Endothelial cell (in vitro differentiated cells): ENCODE measurements around the gene NTN5. TPM values are rescaled to one million over a fixed set of nuclear protein-coding genes. Genes with fewer than 3 reads are reported as not detected.
A peak's percentile ranks its signal among the peaks of the same experiment; 100 is the strongest.

Experiments used
- DNase-seq: peaks from one replicate; pipeline ENCODE4 v3.0.0; 2021; ENCODE audit warnings: low spot score
- H3K27ac Mint-ChIP-seq: one replicate; pipeline ENCODE4 v1.8.0; 2021; ENCODE audit warnings: mixed read lengths, inconsistent platforms; ENCODE audit not compliant: unreplicated experiment
- H3K27me3 Mint-ChIP-seq: one replicate; pipeline ENCODE4 v1.8.0; 2021; ENCODE audit warnings: mild to moderate bottlenecking, moderate library complexity, mixed read lengths, inconsistent platforms; ENCODE audit not compliant: unreplicated experiment
- H3K36me3 Mint-ChIP-seq: one replicate; pipeline ENCODE4 v1.8.0; 2021; ENCODE audit warnings: mild to moderate bottlenecking, low read depth, mixed read lengths, inconsistent platforms; ENCODE audit not compliant: unreplicated experiment
- H3K4me1 Mint-ChIP-seq: one replicate; pipeline ENCODE4 v1.8.0; 2021; ENCODE audit warnings: mild to moderate bottlenecking, mixed read lengths, inconsistent platforms; ENCODE audit not compliant: unreplicated experiment
- H3K4me3 Mint-ChIP-seq: one replicate; pipeline ENCODE4 v1.8.0; 2021; ENCODE audit warnings: mild to moderate bottlenecking, mixed read lengths, inconsistent platforms; ENCODE audit not compliant: unreplicated experiment
- H3K9me3 Mint-ChIP-seq: one replicate; pipeline ENCODE4 v1.8.0; 2021; ENCODE audit warnings: mixed read lengths, inconsistent platforms; ENCODE audit not compliant: unreplicated experiment
- long read RNA-seq: library from polyadenylated mRNA; unstranded; transcript quantifications from one replicate; pipeline ENCODE4 v2.0.0, GENCODE V29; 2020; ENCODE audit not compliant: unreplicated experiment
- total RNA-seq: library from RNA; stranded (reverse); fragmentation: NEBNext Ultra II Directional; extraction: Animal tissue kit (Norgen Biotek cat#: 25700); gene quantifications from one replicate; pipeline ENCODE4 v1.2.1, GENCODE V29; 2021; ENCODE audit not compliant: unreplicated experiment
- TF ChIP-seq, protein P1 (sequence below): fragments of 200-600 bp; sonication (generic); IDR thresholded peaks from one replicate; pipeline ENCODE4 v1.5.0; 2021; ENCODE audit warnings: antibody characterized with exemption; ENCODE audit not compliant: unreplicated experiment

The NTN5 gene, protein sequence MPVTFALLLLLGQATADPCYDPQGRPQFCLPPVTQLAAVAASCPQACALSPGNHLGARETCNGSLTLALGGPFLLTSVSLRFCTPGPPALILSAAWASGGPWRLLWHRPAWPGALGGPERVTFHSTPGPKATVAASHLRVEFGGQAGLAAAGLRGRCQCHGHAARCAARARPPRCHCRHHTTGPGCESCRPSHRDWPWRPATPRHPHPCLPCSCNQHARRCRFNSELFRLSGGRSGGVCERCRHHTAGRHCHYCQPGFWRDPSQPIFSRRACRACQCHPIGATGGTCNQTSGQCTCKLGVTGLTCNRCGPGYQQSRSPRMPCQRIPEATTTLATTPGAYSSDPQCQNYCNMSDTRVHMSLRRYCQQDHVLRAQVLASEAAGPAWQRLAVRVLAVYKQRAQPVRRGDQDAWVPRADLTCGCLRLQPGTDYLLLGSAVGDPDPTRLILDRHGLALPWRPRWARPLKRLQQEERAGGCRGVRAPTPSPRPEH
- total RNA-seq: 0.21 TPM
- long read RNA-seq: 0 reads

DNA sequence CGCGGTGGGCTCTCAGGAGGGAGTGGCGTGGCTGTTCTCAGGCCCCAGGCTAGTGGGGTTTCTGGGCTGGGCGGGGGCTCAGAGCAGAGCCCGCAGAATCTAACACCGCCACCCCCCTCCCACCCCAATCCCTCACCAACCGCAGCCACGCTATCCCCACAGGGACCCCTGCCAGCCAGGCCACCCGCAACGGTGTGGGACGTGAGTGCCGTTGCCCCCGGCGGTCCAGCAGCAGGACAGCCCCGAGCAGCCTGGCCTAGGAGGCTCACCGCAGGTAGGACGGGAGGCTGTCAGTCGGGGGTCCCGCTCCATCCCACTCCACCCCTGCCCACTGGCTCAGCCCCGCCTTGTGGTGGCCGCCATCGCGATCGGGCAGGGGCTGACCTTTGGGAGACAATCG lies at the start of gene NTN5:
TSS of gene NTN5 (minus strand) at position 24 of the 400 bp plus-strand sequence. CDS start 2,031 bp downstream, outside the sequence.
- no peaks in the 10 kb centered on the region for H3K9me3 Mint-ChIP-seq
- peaks cover 14% of the 10 kb centered on the region for H3K27me3 Mint-ChIP-seq
- no peak within 1 kb of the TSS for H3K27ac Mint-ChIP-seq
- peaks cover 5% of the 10 kb centered on the region for H3K36me3 Mint-ChIP-seq
- peaks cover 4% of the 10 kb centered on the region for H3K4me1 Mint-ChIP-seq
- no peak for DNase-seq
- no peak within 1 kb of the TSS for H3K4me3 Mint-ChIP-seq
- TF ChIP-seq, protein P1, sequence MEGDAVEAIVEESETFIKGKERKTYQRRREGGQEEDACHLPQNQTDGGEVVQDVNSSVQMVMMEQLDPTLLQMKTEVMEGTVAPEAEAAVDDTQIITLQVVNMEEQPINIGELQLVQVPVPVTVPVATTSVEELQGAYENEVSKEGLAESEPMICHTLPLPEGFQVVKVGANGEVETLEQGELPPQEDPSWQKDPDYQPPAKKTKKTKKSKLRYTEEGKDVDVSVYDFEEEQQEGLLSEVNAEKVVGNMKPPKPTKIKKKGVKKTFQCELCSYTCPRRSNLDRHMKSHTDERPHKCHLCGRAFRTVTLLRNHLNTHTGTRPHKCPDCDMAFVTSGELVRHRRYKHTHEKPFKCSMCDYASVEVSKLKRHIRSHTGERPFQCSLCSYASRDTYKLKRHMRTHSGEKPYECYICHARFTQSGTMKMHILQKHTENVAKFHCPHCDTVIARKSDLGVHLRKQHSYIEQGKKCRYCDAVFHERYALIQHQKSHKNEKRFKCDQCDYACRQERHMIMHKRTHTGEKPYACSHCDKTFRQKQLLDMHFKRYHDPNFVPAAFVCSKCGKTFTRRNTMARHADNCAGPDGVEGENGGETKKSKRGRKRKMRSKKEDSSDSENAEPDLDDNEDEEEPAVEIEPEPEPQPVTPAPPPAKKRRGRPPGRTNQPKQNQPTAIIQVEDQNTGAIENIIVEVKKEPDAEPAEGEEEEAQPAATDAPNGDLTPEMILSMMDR: no peak

DNA sequence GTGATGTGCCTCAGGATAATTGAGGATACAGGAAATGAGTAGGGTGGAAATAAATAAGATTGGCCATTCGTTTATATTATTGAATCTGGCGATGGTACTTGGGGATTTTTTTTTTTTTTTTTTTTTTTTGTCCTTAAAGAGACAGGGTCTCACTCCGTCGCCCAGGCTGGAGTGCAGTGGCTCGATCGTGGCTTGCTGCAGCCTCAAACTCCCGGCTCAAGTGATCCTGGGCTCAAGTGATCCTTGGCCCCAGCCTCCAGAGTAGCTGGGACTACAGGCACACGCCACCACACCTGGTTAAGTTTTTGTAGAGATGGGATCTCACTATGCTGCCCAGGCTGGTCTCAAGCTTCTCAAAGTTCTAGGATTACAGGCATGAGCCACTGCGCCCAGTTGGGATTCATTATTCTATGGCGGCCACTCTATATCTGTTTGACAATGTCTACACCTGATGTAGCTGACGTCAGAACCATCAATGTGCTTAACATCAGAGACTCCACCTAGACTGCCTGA lies 49.4 kb upstream of the NTN5 start:
- peaks cover 42% of the 10 kb centered on the region for H3K36me3 Mint-ChIP-seq
- H3K4me3 Mint-ChIP-seq: peak overlapping the region; percentile 80
- H3K27me3 Mint-ChIP-seq: peaks cover 31% of the 10 kb centered on the region
- DNase-seq: no peak
- TF ChIP-seq, protein P1: no peak
- peaks cover 45% of the 10 kb centered on the region for H3K4me1 Mint-ChIP-seq
- H3K9me3 Mint-ChIP-seq: no peaks in the 10 kb centered on the region
- H3K27ac Mint-ChIP-seq: peak overlapping the region; percentile 72

DNA sequence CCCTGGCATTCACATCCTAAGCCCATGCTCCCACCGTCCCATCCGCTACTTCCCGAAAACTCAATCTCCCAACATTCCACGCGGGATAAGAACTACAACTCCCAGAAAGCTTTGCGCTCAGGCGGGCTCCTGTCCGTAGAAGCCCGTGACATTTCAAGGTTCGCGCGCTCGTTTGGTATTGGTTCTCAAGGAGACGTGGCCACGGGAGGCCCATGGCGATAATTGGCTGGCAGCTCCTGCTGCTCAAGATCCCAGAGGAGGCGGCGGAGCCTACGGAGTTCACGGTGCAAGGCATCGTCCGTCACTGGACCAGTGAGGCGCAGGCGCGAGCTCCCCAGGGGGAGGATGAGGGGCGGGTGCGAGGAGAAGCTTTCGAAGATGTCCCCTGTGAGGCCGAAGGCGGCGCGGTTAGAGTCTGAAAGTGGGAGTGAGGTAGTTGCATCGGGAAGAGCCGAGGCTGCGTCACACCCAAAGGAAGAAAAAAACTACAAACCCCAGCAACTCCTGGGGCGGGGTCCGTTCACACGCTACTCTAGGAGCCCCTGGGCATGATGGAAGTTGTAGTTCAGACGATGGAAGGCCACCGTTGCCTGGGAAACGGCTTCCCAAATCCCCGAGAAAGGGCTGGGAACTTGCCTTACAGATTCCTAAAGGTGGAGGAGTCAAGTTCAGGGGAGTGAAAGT lies 47.9 kb upstream of the NTN5 start:
- Mint-ChIP-seq H3K36me3 (peaks cover 34% of the 10 kb centered on the region), H3K4me1 (peaks cover 37% of the 10 kb centered on the region), H3K9me3 (no peaks in the 10 kb centered on the region), H3K27ac (peak overlapping the region; percentile 36), H3K27me3 (peaks cover 31% of the 10 kb centered on the region), H3K4me3 (peak overlapping the region; percentile 47)
- TF ChIP-seq, protein P1: no peak
- DNase-seq: peak; percentile 49

DNA sequence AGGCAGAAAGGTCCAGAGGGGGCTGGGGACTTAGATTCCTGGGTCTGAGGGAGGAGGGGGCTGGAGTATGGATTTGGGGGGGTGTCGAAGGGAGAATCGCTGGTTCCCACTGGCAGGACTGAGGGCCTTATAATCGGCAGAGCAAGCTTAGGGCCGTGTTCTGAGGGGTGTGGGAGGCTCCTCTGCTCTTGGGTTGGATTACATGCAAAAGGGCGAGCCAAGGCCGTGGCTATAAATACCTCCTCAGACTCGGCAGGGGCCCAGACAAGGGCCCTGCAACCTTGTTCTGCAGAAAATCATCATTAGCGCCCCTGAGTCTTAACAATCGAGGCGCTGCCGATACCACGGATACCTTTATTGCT lies 47.4 kb upstream of the NTN5 start:
- Mint-ChIP-seq H3K9me3 (no peaks in the 10 kb centered on the region), H3K4me1 (peaks cover 32% of the 10 kb centered on the region), H3K36me3 (peaks cover 29% of the 10 kb centered on the region), H3K4me3 (no peak overlapping the region), H3K27ac (no peak overlapping the region), H3K27me3 (peaks cover 28% of the 10 kb centered on the region)
- TF ChIP-seq, protein P1: no peak
- DNase-seq: no peak
